Peyer's patch (tissue), 4 donors: ENCODE results near the gene ZNF444. TPM values are rescaled to one million over a fixed set of nuclear protein-coding genes. Genes with fewer than 3 reads are reported as not detected.
"Not testable (repeated sequence)": the region's sequence is repeated elsewhere in the genome, so short reads cannot be mapped to it uniquely, and the experiment has no call there.

Source experiments
- DNase-seq, 3 donors: peaks; one replicate each; pipeline ENCODE4 v3.0.0-alpha.2; 2017 to 2019
- H3K27ac ChIP-seq, 4 donors: fragments of 200-600 bp; sonication (generic); one replicate each; pipeline ENCODE4 v1.5.1; 2016 to 2019
- H3K27me3 ChIP-seq, 2 donors: fragments of 200-600 bp; sonication (generic); one replicate each; pipeline ENCODE4 v1.5.1; 2019
- H3K36me3 ChIP-seq, 3 donors: fragments of 200-600 bp; sonication (generic); one replicate each; pipeline ENCODE4 v1.5.1; 2016 to 2019
- H3K4me1 ChIP-seq, 4 donors: fragments of 200-600 bp; sonication (generic); one replicate each; pipeline ENCODE4 v1.5.1; 2016 to 2019
- H3K4me3 ChIP-seq, 4 donors: fragments of 200-600 bp; sonication (generic); 1 replicate in 3 of 4; 2 replicates in 1 of 4; pipeline ENCODE4 v1.5.1; 2016 to 2019; ENCODE audit warnings: mild to moderate bottlenecking in 1 of 4
- H3K9me3 ChIP-seq, 4 donors: fragments of 200-600 bp; sonication (generic); one replicate each; pipeline ENCODE4 v1.5.1; 2016 to 2019; ENCODE audit warnings: mild to moderate bottlenecking in 1 of 4
- POLR2A ChIP-seq, 2 donors: fragments of 450-650 bp; IDR thresholded peaks; one replicate each; pipeline ENCODE4 v1.5.1; 2017; ENCODE audit warnings: antibody characterized with exemption in 2 of 2, mild to moderate bottlenecking in 2 of 2, moderate library complexity in 2 of 2
- total RNA-seq, 4 donors: library from RNA; depleted of rRNA; stranded (reverse); fragments of >200 nt; gene quantifications; one replicate each; pipeline ENCODE4 v1.1.0, GENCODE V29; 2016
- TF ChIP-seq, protein P1 (sequence below), 6 experiments: fragments of 450-650 bp in 4 of 6; fragments of 200-600 bp in 2 of 6; sonication (generic) in 1 of 6; IDR thresholded peaks; one replicate each; pipeline ENCODE4 v1.5.1; 2017 to 2019; ENCODE audit warnings: antibody characterized with exemption in 6 of 6, mild to moderate bottlenecking in 3 of 6, moderate library complexity in 1 of 6

Gene ZNF444
- total RNA-seq, 4 donors from 2014 or later, result 22.1 to 49.9 (median 33.2) TPM

GRCh38 chr19:56177564-56178243, 36.6 kb downstream of the ZNF444 start:
- Histone ChIP-seq H3K27ac (no peak overlapping the region), H3K27me3 (no peaks in the 10 kb centered on the region), H3K4me3 (no peak overlapping the region), H3K36me3 (no peaks in the 10 kb centered on the region), H3K9me3 (no peaks in the 10 kb centered on the region), H3K4me1 (no peaks in the 10 kb centered on the region)
- no peak for DNase-seq
- TF ChIP-seq, protein P1, sequence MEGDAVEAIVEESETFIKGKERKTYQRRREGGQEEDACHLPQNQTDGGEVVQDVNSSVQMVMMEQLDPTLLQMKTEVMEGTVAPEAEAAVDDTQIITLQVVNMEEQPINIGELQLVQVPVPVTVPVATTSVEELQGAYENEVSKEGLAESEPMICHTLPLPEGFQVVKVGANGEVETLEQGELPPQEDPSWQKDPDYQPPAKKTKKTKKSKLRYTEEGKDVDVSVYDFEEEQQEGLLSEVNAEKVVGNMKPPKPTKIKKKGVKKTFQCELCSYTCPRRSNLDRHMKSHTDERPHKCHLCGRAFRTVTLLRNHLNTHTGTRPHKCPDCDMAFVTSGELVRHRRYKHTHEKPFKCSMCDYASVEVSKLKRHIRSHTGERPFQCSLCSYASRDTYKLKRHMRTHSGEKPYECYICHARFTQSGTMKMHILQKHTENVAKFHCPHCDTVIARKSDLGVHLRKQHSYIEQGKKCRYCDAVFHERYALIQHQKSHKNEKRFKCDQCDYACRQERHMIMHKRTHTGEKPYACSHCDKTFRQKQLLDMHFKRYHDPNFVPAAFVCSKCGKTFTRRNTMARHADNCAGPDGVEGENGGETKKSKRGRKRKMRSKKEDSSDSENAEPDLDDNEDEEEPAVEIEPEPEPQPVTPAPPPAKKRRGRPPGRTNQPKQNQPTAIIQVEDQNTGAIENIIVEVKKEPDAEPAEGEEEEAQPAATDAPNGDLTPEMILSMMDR (IDR thresholded peaks at IDR 0.05), result no peak
- no peak for TF ChIP-seq POLR2A (IDR thresholded peaks at IDR 0.05)

- Histone ChIP-seq H3K9me3 (no peaks in the 10 kb centered on the region), H3K4me1 (no peaks in the 10 kb centered on the region), H3K27me3 (no peaks in the 10 kb centered on the region), H3K4me3 (no peak overlapping the region), H3K36me3 (no peaks in the 10 kb centered on the region), H3K27ac (no peak overlapping the region)
- no peak for DNase-seq
- TF ChIP-seq, protein P1 (IDR thresholded peaks at IDR 0.05), result no peak
- no peak for TF ChIP-seq POLR2A (IDR thresholded peaks at IDR 0.05)
Measured at GRCh38 chr19:56189785-56190184, 48.7 kb downstream of the ZNF444 start.

DNA sequence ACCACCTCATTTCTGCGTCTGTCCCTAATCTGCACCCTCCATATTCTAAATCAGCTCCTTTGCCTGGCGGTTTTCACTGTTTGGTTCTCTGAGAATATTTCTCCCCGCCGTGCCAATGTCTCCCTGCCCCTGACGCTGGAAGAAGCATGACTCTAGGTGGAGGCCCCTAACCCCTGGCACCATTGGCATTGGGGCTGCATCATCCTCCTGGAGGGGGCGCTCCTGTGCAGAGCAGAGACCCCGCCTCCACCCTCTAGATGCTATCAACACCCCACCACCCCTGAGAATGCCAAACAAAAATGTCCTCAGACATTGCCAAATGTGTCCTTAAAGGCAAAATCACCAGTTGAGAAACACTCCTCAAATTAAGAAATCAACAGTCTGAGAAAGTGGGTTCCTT, 50.0 kb downstream of the ZNF444 start:
- H3K36me3 ChIP-seq, result no peaks in the 10 kb centered on the region
- no peaks in the 10 kb centered on the region for H3K27me3 ChIP-seq
- H3K27ac ChIP-seq, result no peak overlapping the region
- TF ChIP-seq, protein P1 (IDR thresholded peaks at IDR 0.05), result no peak
- no peak for TF ChIP-seq POLR2A (IDR thresholded peaks at IDR 0.05)
- no peak for DNase-seq
- H3K4me1 ChIP-seq, result no peaks in the 10 kb centered on the region
- no peaks in the 10 kb centered on the region for H3K9me3 ChIP-seq
- no peak overlapping the region for H3K4me3 ChIP-seq

DNA sequence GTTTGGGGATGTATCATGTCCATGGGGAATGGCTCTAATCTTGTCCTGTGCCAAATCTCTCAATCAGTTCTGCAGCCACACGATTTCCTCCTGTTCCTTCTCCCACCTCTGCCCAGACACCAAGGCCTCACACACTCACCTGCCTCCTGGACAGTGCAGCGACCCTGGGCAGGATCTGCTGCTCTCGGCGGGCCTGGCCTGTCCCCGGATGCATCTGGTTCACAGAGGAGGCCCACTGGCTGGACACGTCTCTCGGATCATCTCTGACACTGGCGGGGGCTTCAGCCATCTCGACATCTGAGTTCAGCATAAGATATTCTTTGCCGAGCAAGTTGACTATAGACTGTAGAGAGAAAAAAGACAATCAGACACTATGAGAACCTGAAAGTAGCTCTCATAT, 50.6 kb downstream of the ZNF444 start:
- Histone ChIP-seq H3K27me3 (no peaks in the 10 kb centered on the region), H3K9me3 (no peaks in the 10 kb centered on the region), H3K27ac (no peak overlapping the region), H3K4me3 (no peak overlapping the region), H3K4me1 (no peaks in the 10 kb centered on the region), H3K36me3 (no peaks in the 10 kb centered on the region)
- DNase-seq, result no peak
- TF ChIP-seq POLR2A (IDR thresholded peaks at IDR 0.05), result no peak
- TF ChIP-seq, protein P1 (IDR thresholded peaks at IDR 0.05), result no peak

DNA sequence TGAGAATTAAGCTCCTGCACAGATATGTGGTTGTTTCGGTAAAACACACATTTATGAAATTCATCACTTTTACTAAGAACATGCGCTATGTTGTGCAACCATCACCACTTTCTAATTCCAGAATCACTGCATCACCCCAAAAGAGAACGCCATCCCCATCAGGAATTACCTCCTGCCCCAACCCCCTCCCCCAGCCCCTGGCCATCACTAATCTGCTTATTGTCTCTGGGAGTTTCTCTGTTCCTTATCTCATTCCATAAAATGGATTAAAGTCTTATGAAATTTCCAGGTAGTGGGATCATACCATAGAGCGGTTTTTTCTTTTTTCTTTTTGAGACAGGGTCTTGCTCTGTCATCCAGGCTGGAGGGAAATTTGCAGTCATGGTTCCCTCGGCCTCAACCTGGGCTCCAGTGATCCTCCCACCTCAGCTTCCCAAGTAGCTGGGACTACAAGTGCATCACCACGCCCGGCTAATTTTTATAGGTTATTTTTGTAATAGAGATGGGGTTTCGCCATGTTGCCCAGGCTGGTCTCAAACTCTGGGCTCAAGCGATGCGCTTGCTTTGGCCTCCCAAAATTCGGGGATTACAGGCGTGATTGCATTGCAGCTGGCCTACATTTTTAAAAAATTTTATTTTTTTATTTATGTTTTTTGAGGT, 53.0 kb downstream of the ZNF444 start:
- H3K9me3 ChIP-seq, result no peaks in the 10 kb centered on the region
- DNase-seq, result no peak
- no peak for TF ChIP-seq POLR2A (IDR thresholded peaks at IDR 0.05)
- TF ChIP-seq, protein P1 (IDR thresholded peaks at IDR 0.05), result no peak

GRCh38 chr19:56197646-56198045, 56.6 kb downstream of the ZNF444 start, which contains the start of gene ZSCAN5B:
ZSCAN5B (minus strand) TSS chr19:56197783; CDS start chr19:56193052, 4,731 bp downstream.
- not testable (repeated sequence) for H3K27me3 ChIP-seq, H3K4me3 ChIP-seq, H3K9me3 ChIP-seq, H3K27ac ChIP-seq, H3K36me3 ChIP-seq, H3K4me1 ChIP-seq, DNase-seq

More for the DNA sequence above, 53.0 kb downstream of the ZNF444 start:
- Histone ChIP-seq H3K27me3 (no peaks in the 10 kb centered on the region), H3K4me3 (no peak overlapping the region), H3K27ac (no peak overlapping the region), H3K36me3 (no peaks in the 10 kb centered on the region), H3K4me1 (no peaks in the 10 kb centered on the region)
